ENCODE measurements around the gene RNF128. TPM values are rescaled to one million over a fixed set of nuclear protein-coding genes. Genes with fewer than 3 reads are reported as not detected.

RNF128 gene
- total and polyA plus RNA-seq, 2 of the 13 experiments (the other 11 are each of a cell fraction or from before 2014, with no cell fraction given): 18.5 to 43.5 TPM

DNA sequence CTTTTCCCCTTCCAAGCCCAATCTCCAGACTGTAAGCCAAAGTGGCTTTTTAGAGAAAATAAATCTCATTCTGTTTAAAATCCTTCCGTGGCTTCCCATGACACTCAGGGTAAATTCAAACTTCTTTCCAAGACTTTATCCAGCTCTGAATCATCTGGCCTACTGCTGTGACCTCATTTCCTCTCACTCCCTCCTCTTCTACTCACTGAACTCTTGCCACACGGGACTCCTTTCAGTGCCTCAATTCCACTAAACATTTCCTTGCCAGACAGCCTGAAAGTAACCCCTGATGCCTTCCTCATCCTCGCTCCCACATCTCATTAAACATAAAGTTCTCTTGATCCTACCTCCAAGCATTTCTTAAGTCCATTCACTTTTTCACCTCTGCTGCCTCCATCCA, 27.8 kb upstream of the RNF128 start (continued):
- TF ChIP-seq, protein P1, sequence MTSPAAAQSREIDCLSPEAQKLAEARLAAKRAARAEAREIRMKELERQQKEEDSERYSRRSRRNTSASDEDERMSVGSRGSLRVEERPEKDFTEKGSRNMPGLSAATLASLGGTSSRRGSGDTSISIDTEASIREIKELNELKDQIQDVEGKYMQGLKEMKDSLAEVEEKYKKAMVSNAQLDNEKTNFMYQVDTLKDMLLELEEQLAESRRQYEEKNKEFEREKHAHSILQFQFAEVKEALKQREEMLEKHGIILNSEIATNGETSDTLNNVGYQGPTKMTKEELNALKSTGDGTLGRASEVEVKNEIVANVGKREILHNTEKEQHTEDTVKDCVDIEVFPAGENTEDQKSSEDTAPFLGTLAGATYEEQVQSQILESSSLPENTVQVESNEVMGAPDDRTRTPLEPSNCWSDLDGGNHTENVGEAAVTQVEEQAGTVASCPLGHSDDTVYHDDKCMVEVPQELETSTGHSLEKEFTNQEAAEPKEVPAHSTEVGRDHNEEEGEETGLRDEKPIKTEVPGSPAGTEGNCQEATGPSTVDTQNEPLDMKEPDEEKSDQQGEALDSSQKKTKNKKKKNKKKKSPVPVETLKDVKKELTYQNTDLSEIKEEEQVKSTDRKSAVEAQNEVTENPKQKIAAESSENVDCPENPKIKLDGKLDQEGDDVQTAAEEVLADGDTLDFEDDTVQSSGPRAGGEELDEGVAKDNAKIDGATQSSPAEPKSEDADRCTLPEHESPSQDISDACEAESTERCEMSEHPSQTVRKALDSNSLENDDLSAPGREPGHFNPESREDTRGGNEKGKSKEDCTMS (CRISPR knock-in tag; conservative IDR thresholded peaks at IDR 0.05): no peak
- TF ChIP-seq ZNF160 (CRISPR knock-in tag; IDR thresholded peaks at IDR 0.05) (no peak), ZIK1 (CRISPR knock-in tag; IDR thresholded peaks at IDR 0.05; ENCODE audit: borderline replicate concordance, low read depth) (no peak), FOXM1 (CRISPR knock-in tag; IDR thresholded peaks at IDR 0.05) (no peak), ZNF567 (CRISPR knock-in tag; IDR thresholded peaks at IDR 0.05; ENCODE audit: borderline replicate concordance) (no peak), HOXD1 (CRISPR knock-in tag; IDR thresholded peaks at IDR 0.05) (no peak), TIGD3 (CRISPR knock-in tag; IDR thresholded peaks at IDR 0.05; ENCODE audit: borderline replicate concordance) (no peak), U2AF1 (optimal IDR thresholded peaks at IDR 0.05; ENCODE audit: low read depth, low read length) (no peak)
- TF ChIP-seq, protein P2, sequence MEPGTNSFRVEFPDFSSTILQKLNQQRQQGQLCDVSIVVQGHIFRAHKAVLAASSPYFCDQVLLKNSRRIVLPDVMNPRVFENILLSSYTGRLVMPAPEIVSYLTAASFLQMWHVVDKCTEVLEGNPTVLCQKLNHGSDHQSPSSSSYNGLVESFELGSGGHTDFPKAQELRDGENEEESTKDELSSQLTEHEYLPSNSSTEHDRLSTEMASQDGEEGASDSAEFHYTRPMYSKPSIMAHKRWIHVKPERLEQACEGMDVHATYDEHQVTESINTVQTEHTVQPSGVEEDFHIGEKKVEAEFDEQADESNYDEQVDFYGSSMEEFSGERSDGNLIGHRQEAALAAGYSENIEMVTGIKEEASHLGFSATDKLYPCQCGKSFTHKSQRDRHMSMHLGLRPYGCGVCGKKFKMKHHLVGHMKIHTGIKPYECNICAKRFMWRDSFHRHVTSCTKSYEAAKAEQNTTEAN (CRISPR knock-in tag; conservative IDR thresholded peaks at IDR 0.05): no peak
- TF ChIP-seq, protein P3, sequence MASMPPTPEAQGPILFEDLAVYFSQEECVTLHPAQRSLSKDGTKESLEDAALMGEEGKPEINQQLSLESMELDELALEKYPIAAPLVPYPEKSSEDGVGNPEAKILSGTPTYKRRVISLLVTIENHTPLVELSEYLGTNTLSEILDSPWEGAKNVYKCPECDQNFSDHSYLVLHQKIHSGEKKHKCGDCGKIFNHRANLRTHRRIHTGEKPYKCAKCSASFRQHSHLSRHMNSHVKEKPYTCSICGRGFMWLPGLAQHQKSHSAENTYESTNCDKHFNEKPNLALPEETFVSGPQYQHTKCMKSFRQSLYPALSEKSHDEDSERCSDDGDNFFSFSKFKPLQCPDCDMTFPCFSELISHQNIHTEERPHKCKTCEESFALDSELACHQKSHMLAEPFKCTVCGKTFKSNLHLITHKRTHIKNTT (CRISPR knock-in tag; IDR thresholded peaks at IDR 0.05): no peak

Data from HepG2 (cell line).